DMS53 treated with DMSO at 0.1 percent for 48 hours (cell line): ENCODE data around the gene PHLDA2.

ENCODE experiments used
- DNase-seq: peaks from one replicate; lab custom pipeline; 2025; ENCODE audit not compliant: unreplicated experiment; lab: John Stamatoyannopoulos, UW

Gene PHLDA2

GRCh38 chr11:2898366-2899079 is 30.7 kb downstream of the PHLDA2 start:
- DNase-seq, result peak; percentile 90

GRCh38 chr11:2897048-2897447 is 32.2 kb downstream of the PHLDA2 start:
- DNase-seq, result no peak

- DNase-seq, result no peak
Observed at GRCh38 chr11:2896047-2896446, 33.2 kb downstream of the PHLDA2 start.

GRCh38 chr11:2893935-2894334 is 35.3 kb downstream of the PHLDA2 start:
- DNase-seq, result no peak

- no peak for DNase-seq
Observed at GRCh38 chr11:2892967-2893528, 36.2 kb downstream of the PHLDA2 start.

GRCh38 chr11:2892215-2892966 is 36.8 kb downstream of the PHLDA2 start:
- DNase-seq, result peak; percentile 77

GRCh38 chr11:2891326-2892214 is 37.6 kb downstream of the PHLDA2 start:
- DNase-seq, result peak; percentile 52

- peak; percentile 30 for DNase-seq
Observed at GRCh38 chr11:2890466-2891294, 38.5 kb downstream of the PHLDA2 start.

GRCh38 chr11:2889362-2890273 is 39.6 kb downstream of the PHLDA2 start:
- no peak for DNase-seq

- peak; percentile 75 for DNase-seq
Observed at GRCh38 chr11:2888266-2888968, 40.8 kb downstream of the PHLDA2 start.

- DNase-seq, result no peak
Observed at GRCh38 chr11:2887515-2888195, 41.6 kb downstream of the PHLDA2 start.

GRCh38 chr11:2886936-2887335 is 42.3 kb downstream of the PHLDA2 start:
- no peak for DNase-seq

- no peak for DNase-seq
Observed at GRCh38 chr11:2886191-2886894, 42.9 kb downstream of the PHLDA2 start.

- peak; percentile 36 for DNase-seq
Observed at GRCh38 chr11:2885678-2886081, 43.5 kb downstream of the PHLDA2 start, which contains the start of gene CDKN1C. TSS of gene CDKN1C (minus strand) at chr11:2885775. CDS start at chr11:2885456, 319 bp downstream.

- DNase-seq, result no peak
Observed at GRCh38 chr11:2885017-2885677, 44.1 kb downstream of the PHLDA2 start.

GRCh38 chr11:2883979-2884815 is 45.0 kb downstream of the PHLDA2 start:
- DNase-seq, result no peak
